KMS-11 (cell line): Measurements from ENCODE around the gene UNCX.

Experiments
- H2AFZ ChIP-seq: fragments of 200-600 bp; sonication (generic); 2 replicates; pipeline ENCODE4 v1.6.1; 2016; ENCODE audit warnings: antibody characterized with exemption, mixed run types, low read depth
- H3K27ac ChIP-seq: fragments of 200-600 bp; sonication (generic); 2 replicates; pipeline ENCODE4 v1.6.1; 2016; ENCODE audit warnings: mild to moderate bottlenecking, mixed run types
- H3K27me3 ChIP-seq: fragments of 200-600 bp; sonication (generic); 2 replicates; pipeline ENCODE4 v1.6.1; 2017; ENCODE audit warnings: mild to moderate bottlenecking, low read depth, mixed run types, moderate library complexity; ENCODE audit not compliant: insufficient read depth
- H3K36me3 ChIP-seq: fragments of 200-600 bp; sonication (generic); 2 replicates; pipeline ENCODE4 v1.6.1; 2017; ENCODE audit warnings: mild to moderate bottlenecking, mixed run types; ENCODE audit not compliant: insufficient read depth
- H3K4me1 ChIP-seq: fragments of 200-600 bp; sonication (generic); 2 replicates; pipeline ENCODE4 v1.6.1; 2016; ENCODE audit warnings: mild to moderate bottlenecking, low read depth, mixed run types; ENCODE audit not compliant: poor library complexity, severe bottlenecking
- H3K4me2 ChIP-seq: fragments of 200-600 bp; sonication (generic); 2 replicates; pipeline ENCODE4 v1.7.0; 2016; ENCODE audit warnings: mild to moderate bottlenecking, mixed run types
- H3K4me3 ChIP-seq: fragments of 200-600 bp; sonication (generic); IDR thresholded peaks from 2 replicates; pipeline ENCODE4 v1.6.1; 2017; ENCODE audit warnings: low read depth, low read length, mixed read lengths; ENCODE audit not compliant: insufficient read depth
- H3K79me2 ChIP-seq: fragments of 200-600 bp; sonication (generic); 2 replicates; pipeline ENCODE4 v1.6.1; 2016; ENCODE audit warnings: low read depth, mixed run types; ENCODE audit not compliant: insufficient read depth
- H3K9ac ChIP-seq: fragments of 200-600 bp; sonication (generic); 2 replicates; pipeline ENCODE4 v1.6.1; 2016; ENCODE audit warnings: mild to moderate bottlenecking, mixed run types
- H4K20me1 ChIP-seq: fragments of 200-600 bp; sonication (generic); 2 replicates; pipeline ENCODE4 v1.6.1; 2016; ENCODE audit warnings: mild to moderate bottlenecking, mixed run types; ENCODE audit not compliant: insufficient read depth
- CTCF ChIP-seq: fragments of 200-600 bp; sonication (generic); conservative IDR thresholded peaks from 2 replicates; pipeline ENCODE4 v1.6.1; 2017; ENCODE audit warnings: low read depth, mild to moderate bottlenecking, antibody characterized with exemption, low read length, moderate library complexity, mixed read lengths

UNCX gene

GRCh38 chr7:1239803-1240516 lies 7.3 kb downstream of the UNCX start:
- no peak for TF ChIP-seq CTCF
- Histone ChIP-seq H3K4me3 (no peak overlapping the region), H4K20me1 (no peaks in the 10 kb centered on the region), H3K4me1 (no peaks in the 10 kb centered on the region), H3K9ac (no peak overlapping the region), H3K27me3 (peaks cover 77% of the 10 kb centered on the region), H3K79me2 (no peaks in the 10 kb centered on the region), H3K36me3 (no peaks in the 10 kb centered on the region), H2AFZ (no peak overlapping the region), H3K4me2 (no peak overlapping the region), H3K27ac (no peak overlapping the region)

GRCh38 chr7:1240517-1241257 lies 8.0 kb downstream of the UNCX start:
- H3K27me3 ChIP-seq: peaks cover 84% of the 10 kb centered on the region
- no peaks in the 10 kb centered on the region for H4K20me1 ChIP-seq
- no peak overlapping the region for H2AFZ ChIP-seq
- H3K27ac ChIP-seq: no peak overlapping the region
- no peak overlapping the region for H3K4me2 ChIP-seq
- H3K4me1 ChIP-seq: no peaks in the 10 kb centered on the region
- H3K36me3 ChIP-seq: no peaks in the 10 kb centered on the region
- H3K79me2 ChIP-seq: no peaks in the 10 kb centered on the region
- no peak overlapping the region for H3K4me3 ChIP-seq
- TF ChIP-seq CTCF: no peak
- H3K9ac ChIP-seq: no peak overlapping the region

- H4K20me1 ChIP-seq: no peaks in the 10 kb centered on the region
- H3K36me3 ChIP-seq: no peaks in the 10 kb centered on the region
- peaks cover 90% of the 10 kb centered on the region for H3K27me3 ChIP-seq
- no peaks in the 10 kb centered on the region for H3K79me2 ChIP-seq
- no peak overlapping the region for H3K4me3 ChIP-seq
- no peaks in the 10 kb centered on the region for H3K4me1 ChIP-seq
- H3K4me2 ChIP-seq: no peak overlapping the region
- H3K27ac ChIP-seq: no peak overlapping the region
- H3K9ac ChIP-seq: no peak overlapping the region
- no peak for TF ChIP-seq CTCF
- no peak overlapping the region for H2AFZ ChIP-seq
Measured at GRCh38 chr7:1241258-1241602, 8.6 kb downstream of the UNCX start.

GRCh38 chr7:1241603-1242255 lies 9.1 kb downstream of the UNCX start:
- H3K4me3 ChIP-seq: no peak overlapping the region
- H3K79me2 ChIP-seq: no peaks in the 10 kb centered on the region
- no peaks in the 10 kb centered on the region for H3K36me3 ChIP-seq
- H3K4me2 ChIP-seq: no peak overlapping the region
- no peak for TF ChIP-seq CTCF
- no peak overlapping the region for H2AFZ ChIP-seq
- peaks cover 95% of the 10 kb centered on the region for H3K27me3 ChIP-seq
- no peaks in the 10 kb centered on the region for H4K20me1 ChIP-seq
- no peak overlapping the region for H3K9ac ChIP-seq
- H3K27ac ChIP-seq: no peak overlapping the region
- H3K4me1 ChIP-seq: no peaks in the 10 kb centered on the region
